Bronchial epithelial cell (primary cell): ENCODE results near the gene LAMA5. TPM values are rescaled to one million over a fixed set of nuclear protein-coding genes. Genes with fewer than 3 reads are reported as not detected.

Source experiments
- DNase-seq: peaks from one replicate; pipeline ENCODE4 v3.0.0-alpha.2; 2010; ENCODE audit warnings: low read depth
- FAIRE-seq: peaks from 2 replicates; lab custom pipeline; 2011; peaks lifted over from hg19 to GRCh38; lab: Jason Lieb, UNC
- H3K27me3 ChIP-seq: 2 replicates; pipeline ENCODE4 v1.5.1; 2011; ENCODE audit warnings: low read length; ENCODE audit not compliant: control insufficient read depth, insufficient read depth
- H3K36me3 ChIP-seq: 2 replicates; pipeline ENCODE4 v1.5.1; 2011; ENCODE audit warnings: low read length; ENCODE audit not compliant: control insufficient read depth, insufficient read depth
- H3K4me3 ChIP-seq: 2 replicates; pipeline ENCODE4 v1.5.1; 2011; ENCODE audit warnings: mild to moderate bottlenecking, low read depth, low read length, control low read depth
- total RNA-seq: library from RNA; depleted of rRNA; stranded (reverse); fragments of >200 nt; gene quantifications from 2 replicates; pipeline ENCODE4 v1.2.1, GENCODE V29; 2014
- TF ChIP-seq, protein P1 (sequence below): IDR thresholded peaks from 2 replicates; pipeline ENCODE4 v1.5.1; 2011; ENCODE audit warnings: mild to moderate bottlenecking, moderate library complexity, low read length, control low read depth, inconsistent platforms; ENCODE audit not compliant: insufficient read depth, severe bottlenecking

Gene LAMA5
- total RNA-seq, 1 donor from 2014 or later, result 61.6 TPM

DNA sequence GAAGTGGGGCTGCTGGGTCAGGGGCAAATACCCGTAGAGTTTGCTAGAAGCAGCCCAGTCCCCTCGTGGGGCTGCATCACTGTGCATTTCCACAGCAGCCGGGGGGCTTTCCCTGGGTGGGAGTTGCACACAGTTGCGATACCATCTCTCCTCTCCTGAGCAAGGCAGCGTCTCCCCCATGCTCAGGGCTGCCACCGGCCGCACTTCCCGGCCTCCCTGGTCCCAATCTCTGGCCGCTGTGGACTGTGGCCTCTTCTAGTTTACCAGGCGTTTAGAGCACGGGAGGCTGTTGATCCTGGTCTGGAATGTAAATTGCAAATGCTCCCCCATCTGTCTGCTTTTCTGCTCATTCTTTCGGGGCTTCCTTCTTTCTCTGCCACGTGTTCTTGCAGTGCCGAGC, 97.7 kb downstream of the LAMA5 start:
- Histone ChIP-seq H3K27me3 (no peaks in the 10 kb centered on the region), H3K36me3 (peaks cover 28% of the 10 kb centered on the region), H3K4me3 (no peak overlapping the region)
- FAIRE-seq (no peak), DNase-seq (no peak)
- TF ChIP-seq, protein P1, sequence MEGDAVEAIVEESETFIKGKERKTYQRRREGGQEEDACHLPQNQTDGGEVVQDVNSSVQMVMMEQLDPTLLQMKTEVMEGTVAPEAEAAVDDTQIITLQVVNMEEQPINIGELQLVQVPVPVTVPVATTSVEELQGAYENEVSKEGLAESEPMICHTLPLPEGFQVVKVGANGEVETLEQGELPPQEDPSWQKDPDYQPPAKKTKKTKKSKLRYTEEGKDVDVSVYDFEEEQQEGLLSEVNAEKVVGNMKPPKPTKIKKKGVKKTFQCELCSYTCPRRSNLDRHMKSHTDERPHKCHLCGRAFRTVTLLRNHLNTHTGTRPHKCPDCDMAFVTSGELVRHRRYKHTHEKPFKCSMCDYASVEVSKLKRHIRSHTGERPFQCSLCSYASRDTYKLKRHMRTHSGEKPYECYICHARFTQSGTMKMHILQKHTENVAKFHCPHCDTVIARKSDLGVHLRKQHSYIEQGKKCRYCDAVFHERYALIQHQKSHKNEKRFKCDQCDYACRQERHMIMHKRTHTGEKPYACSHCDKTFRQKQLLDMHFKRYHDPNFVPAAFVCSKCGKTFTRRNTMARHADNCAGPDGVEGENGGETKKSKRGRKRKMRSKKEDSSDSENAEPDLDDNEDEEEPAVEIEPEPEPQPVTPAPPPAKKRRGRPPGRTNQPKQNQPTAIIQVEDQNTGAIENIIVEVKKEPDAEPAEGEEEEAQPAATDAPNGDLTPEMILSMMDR, result no peak

DNA sequence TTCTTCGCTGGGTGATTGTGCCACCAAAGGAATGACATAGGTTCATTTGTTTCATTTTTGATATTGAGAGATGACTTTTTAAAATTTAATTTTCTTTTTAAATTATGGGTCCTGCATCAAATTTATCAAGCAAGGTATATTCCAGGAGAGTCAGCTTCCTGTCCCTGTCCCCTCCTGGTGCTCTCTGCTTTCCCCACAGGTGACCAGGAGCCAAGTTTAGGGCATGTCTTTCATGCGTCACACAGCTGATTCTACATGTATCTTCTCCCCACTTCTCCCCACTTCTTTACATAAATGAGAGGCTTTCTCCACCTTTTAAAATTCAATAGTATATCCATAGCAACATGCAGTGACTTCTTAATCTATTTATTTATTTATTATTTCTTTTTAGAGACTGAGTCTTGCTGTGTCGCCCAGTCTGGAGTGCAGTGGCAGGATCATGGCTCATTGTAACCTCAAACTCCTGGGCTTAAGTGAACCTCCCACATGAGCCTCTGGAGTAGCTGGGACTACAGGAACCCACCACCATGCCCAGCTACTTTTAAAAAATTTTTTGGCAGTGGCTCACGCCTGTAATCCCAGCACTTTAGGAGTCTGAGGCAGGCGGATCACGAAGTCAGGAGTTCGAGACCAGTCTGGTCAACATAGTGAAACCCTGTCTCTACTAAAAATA, 98.7 kb downstream of the LAMA5 start:
- FAIRE-seq, result no peak
- Histone ChIP-seq H3K27me3 (no peaks in the 10 kb centered on the region), H3K36me3 (peaks cover 25% of the 10 kb centered on the region), H3K4me3 (no peak overlapping the region)
- DNase-seq, result no peak
- TF ChIP-seq, protein P1, result no peak

DNA sequence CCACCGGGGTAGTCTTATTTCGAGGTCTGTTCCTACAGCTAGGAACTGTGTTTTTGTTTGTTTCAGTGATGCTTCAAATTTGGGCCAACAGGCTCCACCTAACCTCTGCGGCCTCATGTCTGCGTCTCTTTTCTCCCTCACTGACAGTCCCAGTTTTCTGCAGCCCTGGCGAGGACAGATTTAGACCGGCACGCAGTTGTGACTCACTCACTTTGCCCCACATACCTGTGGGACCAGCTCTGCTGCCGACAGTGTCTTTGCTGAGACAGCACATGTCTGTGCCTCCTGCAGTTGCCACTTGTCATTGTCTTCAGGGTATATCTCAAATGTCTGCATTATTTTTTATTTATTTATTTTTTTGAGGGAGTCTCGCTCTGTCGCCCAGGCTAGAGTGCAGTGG, 99.6 kb downstream of the LAMA5 start:
- Histone ChIP-seq H3K4me3 (no peak overlapping the region), H3K27me3 (no peaks in the 10 kb centered on the region), H3K36me3 (peaks cover 23% of the 10 kb centered on the region)
- TF ChIP-seq, protein P1, result no peak
- DNase-seq, result no peak
- FAIRE-seq, result no peak

DNA sequence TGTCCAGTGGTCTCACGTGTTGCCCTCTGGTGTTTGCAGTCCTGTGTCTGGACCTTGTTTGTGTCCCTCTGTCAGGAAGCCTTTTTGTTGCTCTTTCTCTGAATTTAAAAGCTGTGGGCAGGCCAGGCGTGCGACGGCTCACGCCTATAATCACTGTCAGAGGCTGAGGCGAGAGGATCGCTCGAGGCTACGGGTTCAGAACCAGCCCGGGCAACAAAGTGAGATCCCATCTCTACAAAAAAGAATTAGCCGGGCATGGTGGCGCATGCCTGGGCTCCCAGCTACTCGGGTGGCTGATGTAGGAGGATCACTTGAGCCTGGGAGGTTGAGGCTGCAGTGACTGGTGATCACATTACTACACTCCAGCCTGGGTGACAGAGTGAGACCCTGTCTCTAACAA, 100.3 kb downstream of the LAMA5 start:
- Histone ChIP-seq H3K36me3 (peaks cover 22% of the 10 kb centered on the region), H3K27me3 (no peaks in the 10 kb centered on the region), H3K4me3 (no peak overlapping the region)
- DNase-seq, result no peak
- TF ChIP-seq, protein P1, result no peak
- no peak for FAIRE-seq

DNA sequence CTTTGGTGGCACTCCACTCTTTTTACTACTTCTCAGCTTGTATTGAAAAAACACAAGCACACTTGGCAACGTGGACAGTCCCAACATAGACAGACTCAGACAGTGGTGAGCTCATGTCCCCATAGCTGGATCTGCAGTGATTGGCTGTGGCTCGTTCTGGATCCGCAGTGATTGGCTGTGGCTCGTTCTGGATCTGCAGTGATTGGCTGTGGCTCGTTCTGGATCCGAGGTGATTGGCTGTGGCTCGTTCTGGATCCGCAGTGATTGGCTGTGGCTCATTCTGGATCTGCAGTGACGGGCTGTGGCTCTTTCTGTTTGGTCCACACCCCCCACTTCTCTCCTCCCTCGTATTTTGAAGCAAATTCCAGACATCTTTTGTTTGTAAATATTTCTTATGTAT, 100.8 kb downstream of the LAMA5 start:
- Histone ChIP-seq H3K4me3 (no peak overlapping the region), H3K27me3 (no peaks in the 10 kb centered on the region), H3K36me3 (peaks cover 21% of the 10 kb centered on the region)
- TF ChIP-seq, protein P1, result no peak
- no peak for FAIRE-seq
- no peak for DNase-seq

DNA sequence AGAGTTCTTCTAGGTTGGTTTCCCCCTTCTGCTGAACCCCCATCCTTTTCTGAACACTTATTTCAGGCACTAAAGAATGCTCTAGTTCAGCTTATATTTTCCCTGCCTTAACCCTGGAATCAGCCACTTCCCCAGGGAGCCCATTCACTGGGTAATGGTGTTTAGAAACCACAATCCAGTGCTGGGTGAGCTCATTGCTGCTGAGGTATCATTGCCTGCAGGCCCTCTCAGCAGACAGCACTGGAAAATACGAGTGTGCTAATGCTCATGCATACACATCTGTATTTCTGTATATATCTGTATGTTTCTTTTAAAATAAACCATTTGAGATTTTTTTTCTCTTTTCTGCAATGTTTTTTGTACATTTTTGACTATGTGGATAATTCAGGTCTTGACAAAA, 101.7 kb downstream of the LAMA5 start:
- TF ChIP-seq, protein P1, result no peak
- Histone ChIP-seq H3K27me3 (no peaks in the 10 kb centered on the region), H3K36me3 (peaks cover 25% of the 10 kb centered on the region), H3K4me3 (no peak overlapping the region)
- DNase-seq (no peak), FAIRE-seq (no peak)
